Loucy (cell line): ENCODE measurements around the gene SPOCK1.

Experiments used
- H2AFZ ChIP-seq: fragments of 200-600 bp; sonication (generic); 2 replicates; pipeline ENCODE4 v1.6.0; 2016; ENCODE audit warnings: antibody characterized with exemption, mild to moderate bottlenecking, low read length, moderate library complexity
- H3F3A ChIP-seq: fragments of 200-600 bp; 2 replicates; pipeline ENCODE4 v1.6.0; 2016; ENCODE audit warnings: antibody characterized with exemption, low read depth, mild to moderate bottlenecking
- H3K27me3 ChIP-seq: fragments of 200-600 bp; sonication (generic); 2 replicates; pipeline ENCODE4 v1.6.1; 2014; ENCODE audit warnings: low read length, mild to moderate bottlenecking; ENCODE audit not compliant: insufficient read depth, poor library complexity, severe bottlenecking
- H3K36me3 ChIP-seq: fragments of 200-600 bp; sonication (generic); 2 replicates; pipeline ENCODE4 v1.6.1; 2016; ENCODE audit warnings: low read length; ENCODE audit not compliant: insufficient read depth
- H3K4me1 ChIP-seq: fragments of 200-600 bp; sonication (generic); 2 replicates; pipeline ENCODE4 v1.5.1; 2014; ENCODE audit warnings: low read length, mild to moderate bottlenecking; ENCODE audit not compliant: insufficient read depth, poor library complexity, severe bottlenecking
- H3K4me2 ChIP-seq: fragments of 200-600 bp; sonication (generic); 2 replicates; pipeline ENCODE4 v1.6.0; 2014; ENCODE audit warnings: antibody characterized with exemption, low read length, low read depth, mild to moderate bottlenecking; ENCODE audit not compliant: poor library complexity, severe bottlenecking
- H3K4me3 ChIP-seq: fragments of 200-600 bp; sonication (generic); 2 replicates; pipeline ENCODE4 v1.5.1; 2014; ENCODE audit warnings: low read length, mild to moderate bottlenecking, mixed read lengths; ENCODE audit not compliant: poor library complexity, severe bottlenecking
- H3K79me2 ChIP-seq: fragments of 200-600 bp; sonication (generic); 2 replicates; pipeline ENCODE4 v1.6.1; 2014; ENCODE audit warnings: low read length; ENCODE audit not compliant: insufficient read depth
- H3K9ac ChIP-seq: fragments of 200-600 bp; sonication (generic); 2 replicates; pipeline ENCODE4 v1.6.0; 2014; ENCODE audit warnings: mild to moderate bottlenecking, low read depth, low read length, moderate library complexity; ENCODE audit not compliant: poor library complexity, severe bottlenecking
- H3K9me2 ChIP-seq: fragments of 200-600 bp; sonication (generic); replicated peaks from 2 replicates; pipeline ENCODE4 v1.6.1; 2016; ENCODE audit warnings: low read depth, low read length, mixed read lengths
- H3K9me3 ChIP-seq: fragments of 200-600 bp; sonication (generic); 2 replicates; pipeline ENCODE4 v1.6.1; 2014; ENCODE audit warnings: mild to moderate bottlenecking, antibody characterized with exemption, low read length, low read depth; ENCODE audit not compliant: insufficient read depth
- H4K20me1 ChIP-seq: fragments of 200-600 bp; sonication (generic); 2 replicates; pipeline ENCODE4 v1.6.0; 2014; ENCODE audit warnings: antibody characterized with exemption, low read length, mild to moderate bottlenecking; ENCODE audit not compliant: insufficient read depth, poor library complexity, severe bottlenecking
- CTCF ChIP-seq: fragments of 200-600 bp; sonication (generic); conservative IDR thresholded peaks from 2 replicates; pipeline ENCODE4 v1.5.1; 2014; ENCODE audit warnings: mild to moderate bottlenecking, antibody characterized with exemption, low read length
- EZH2phosphoT487 ChIP-seq: fragments of 200-600 bp; IDR thresholded peaks from 2 replicates; pipeline ENCODE4 v1.6.1; 2018; ENCODE audit warnings: antibody characterized with exemption, mild to moderate bottlenecking, moderate library complexity, borderline replicate concordance

Gene SPOCK1

DNA sequence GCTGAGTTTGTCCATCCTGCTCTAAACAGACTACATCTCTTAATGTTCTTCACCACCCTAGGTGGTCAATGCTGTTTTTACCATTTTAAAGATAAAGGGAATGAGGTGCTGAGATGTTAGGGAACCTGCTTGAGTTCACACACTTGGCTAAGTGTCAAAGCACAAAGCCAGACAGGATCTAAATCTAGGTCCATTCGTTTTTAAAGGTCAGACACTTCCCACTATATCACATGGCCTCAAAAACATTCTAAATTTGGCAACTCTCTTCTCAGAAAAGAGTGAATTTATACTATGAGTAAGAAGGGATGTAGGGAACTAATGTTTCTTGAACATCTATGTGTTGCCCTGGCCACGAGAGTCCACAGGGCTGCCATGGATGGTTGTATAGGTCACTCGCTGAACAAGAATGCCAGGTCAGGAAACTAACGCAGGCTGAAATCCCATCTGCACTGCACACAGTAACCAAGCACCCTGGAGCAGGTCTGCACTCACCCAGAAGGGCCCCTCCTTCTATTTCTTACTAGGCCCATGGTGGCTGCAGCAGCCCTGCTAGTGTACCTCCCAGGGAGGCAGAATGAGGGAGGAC lies 213.0 kb downstream of the SPOCK1 start:
- Histone ChIP-seq H3K36me3 (no peaks in the 10 kb centered on the region), H3K79me2 (no peaks in the 10 kb centered on the region), H3K4me1 (no peaks in the 10 kb centered on the region), H3K9me3 (no peaks in the 10 kb centered on the region), H3K9ac (no peak overlapping the region), H3F3A (no peaks in the 10 kb centered on the region), H2AFZ (no peak overlapping the region), H3K4me3 (no peak overlapping the region), H3K9me2 (no peaks in the 10 kb centered on the region), H3K4me2 (no peak overlapping the region), H3K27me3 (no peaks in the 10 kb centered on the region), H4K20me1 (no peaks in the 10 kb centered on the region)
- TF ChIP-seq CTCF = no peak
- no peak for TF ChIP-seq EZH2phosphoT487

DNA sequence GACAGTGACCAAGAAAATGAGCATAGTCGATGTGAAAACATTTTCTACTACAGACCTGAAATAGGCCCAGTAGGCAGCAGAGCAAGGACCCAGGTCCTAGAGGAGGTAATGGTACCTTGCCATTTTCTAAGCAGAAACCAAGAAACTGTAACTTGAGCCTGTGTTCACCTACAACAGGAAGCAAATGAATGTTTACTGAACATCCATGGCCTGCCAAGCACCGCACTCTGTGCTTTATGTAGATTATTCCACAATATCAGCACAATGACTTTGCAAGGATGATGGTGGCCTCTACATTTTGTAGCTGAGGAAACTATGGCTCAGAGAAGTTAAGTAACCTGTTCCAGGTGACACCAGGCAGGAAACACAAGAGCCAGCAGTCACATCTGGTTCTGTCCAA lies 215.3 kb downstream of the SPOCK1 start:
- no peaks in the 10 kb centered on the region for H4K20me1 ChIP-seq
- no peaks in the 10 kb centered on the region for H3K9me2 ChIP-seq
- no peak overlapping the region for H3K4me2 ChIP-seq
- TF ChIP-seq EZH2phosphoT487 = no peak
- no peak for TF ChIP-seq CTCF
- H3K79me2 ChIP-seq = no peaks in the 10 kb centered on the region
- no peak overlapping the region for H3K4me3 ChIP-seq
- no peak overlapping the region for H2AFZ ChIP-seq
- H3K9me3 ChIP-seq = no peaks in the 10 kb centered on the region
- no peaks in the 10 kb centered on the region for H3K36me3 ChIP-seq
- no peaks in the 10 kb centered on the region for H3K27me3 ChIP-seq
- H3K4me1 ChIP-seq = no peaks in the 10 kb centered on the region
- no peaks in the 10 kb centered on the region for H3F3A ChIP-seq
- H3K9ac ChIP-seq = no peak overlapping the region

DNA sequence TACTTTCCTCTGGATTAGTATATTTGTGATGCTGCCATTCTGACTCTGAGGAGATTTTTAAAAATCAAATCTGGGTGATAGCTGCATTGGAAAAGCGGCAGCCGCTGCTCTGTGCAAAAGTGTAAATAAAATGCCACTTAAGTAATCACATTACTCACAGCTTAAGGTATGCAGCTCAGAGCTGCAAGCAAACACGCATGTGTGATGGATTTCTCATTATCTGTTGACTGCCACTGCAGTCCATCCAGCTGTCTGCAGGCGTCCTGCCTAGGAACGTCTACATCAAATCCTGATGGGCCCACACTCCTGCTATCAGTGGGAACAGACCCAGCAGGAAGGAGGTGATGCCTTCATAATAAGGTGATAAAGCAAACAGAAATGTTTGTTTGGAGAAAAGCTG lies 216.9 kb downstream of the SPOCK1 start:
- Histone ChIP-seq H3K9ac (no peak overlapping the region), H4K20me1 (no peaks in the 10 kb centered on the region), H3K9me2 (no peaks in the 10 kb centered on the region), H3K4me2 (no peak overlapping the region), H2AFZ (no peak overlapping the region), H3K27me3 (no peaks in the 10 kb centered on the region), H3K4me3 (no peak overlapping the region), H3K36me3 (no peaks in the 10 kb centered on the region), H3K4me1 (no peaks in the 10 kb centered on the region), H3K9me3 (no peaks in the 10 kb centered on the region), H3K79me2 (no peaks in the 10 kb centered on the region), H3F3A (no peaks in the 10 kb centered on the region)
- TF ChIP-seq CTCF (no peak), EZH2phosphoT487 (no peak)
